Endothelial cell of umbilical vein (primary cell): Measurements from ENCODE around the gene CACNA1E. TPM values are rescaled to one million over a fixed set of nuclear protein-coding genes. Genes with fewer than 3 reads are reported as not detected.

ENCODE experiments used
- BruUV-seq: library from RNA; stranded (reverse); fragments of 400-500 nt; replicated peaks from 2 replicates; lab custom pipeline; 2021; lab: Mats Ljungman, UMichigan
- CTCF ChIA-PET: fragments of 300-600, 350-600 bp; sonication (Branson Sonifier 250); formaldehyde crosslinking; loops from one replicate; lab custom pipeline; 2021; ENCODE audit warnings: antibody characterized with exemption, inconsistent platforms; lab: Charles Lee
- POLR2A ChIA-PET: fragments of 300-600, 350-600 bp; sonication (Branson Sonifier 250); formaldehyde crosslinking; loops from one replicate; lab custom pipeline; 2021; ENCODE audit warnings: antibody characterized with exemption, inconsistent platforms; lab: Charles Lee
- DNase-seq: peaks from one replicate; pipeline ENCODE4 v3.0.0-alpha.2; 2011; ENCODE audit warnings: low read depth, low spot score
- FAIRE-seq: peaks from 2 replicates; lab custom pipeline; 2011; peaks lifted over from hg19 to GRCh38; lab: Jason Lieb, UNC
- H2AFZ ChIP-seq: 2 replicates; pipeline ENCODE4 v1.6.0; 2012; ENCODE audit warnings: low read depth, low read length, control low read depth, inconsistent platforms
- H3K27ac ChIP-seq: 2 replicates; pipeline ENCODE4 v1.5.1; 2011; ENCODE audit warnings: low read depth, mild to moderate bottlenecking, control low read depth, low read length, moderate library complexity; ENCODE audit not compliant: insufficient read depth
- H3K27me3 ChIP-seq, 2 experiments: 2 replicates each; pipeline versions ENCODE4 v1.6.0 to v1.6.1; 2011; ENCODE audit warnings: low read length in 2 of 2, mixed read lengths in 1 of 2; ENCODE audit not compliant: control insufficient read depth in 2 of 2, insufficient read depth in 2 of 2
- H3K36me3 ChIP-seq, 2 experiments: 2 replicates in 1 of 2; 3 replicates in 1 of 2; pipeline ENCODE4 v1.5.1; 2011; ENCODE audit warnings: low read length in 2 of 2, mild to moderate bottlenecking in 1 of 2, moderate library complexity in 1 of 2; ENCODE audit not compliant: control insufficient read depth in 2 of 2, insufficient read depth in 2 of 2; ENCODE audit errors: extremely low read depth in 1 of 2
- H3K4me1 ChIP-seq: 3 replicates; pipeline ENCODE4 v1.5.1; 2011; ENCODE audit warnings: mild to moderate bottlenecking, low read length; ENCODE audit not compliant: control insufficient read depth, insufficient read depth; ENCODE audit errors: extremely low read depth
- H3K4me2 ChIP-seq: 2 replicates; pipeline ENCODE4 v1.6.1; 2011; ENCODE audit warnings: low read length, control low read depth, mixed read lengths; ENCODE audit not compliant: insufficient read depth
- H3K4me3 ChIP-seq, 3 experiments: fragments of 200-600 bp in 1 of 3; sonication (generic), shearing (Covaris generic) in 1 of 3; replicated peaks in 1 of 3; 2 replicates each; pipeline ENCODE4 v1.5.1; 2011 to 2016; ENCODE audit warnings: control low read depth in 3 of 3, low read length in 3 of 3, mild to moderate bottlenecking in 2 of 3, inconsistent platforms in 1 of 3, low read depth in 1 of 3, moderate library complexity in 1 of 3; ENCODE audit not compliant: insufficient read depth in 1 of 3
- H3K79me2 ChIP-seq: 2 replicates; pipeline ENCODE4 v1.6.0; 2012; ENCODE audit warnings: low read length, inconsistent platforms; ENCODE audit not compliant: control insufficient read depth, insufficient read depth
- H3K9ac ChIP-seq: replicated peaks from 2 replicates; pipeline ENCODE3; 2011; ENCODE audit warnings: low read length, control low read depth; ENCODE audit not compliant: insufficient read depth; ENCODE audit errors: extremely low read depth
- H3K9me1 ChIP-seq: replicated peaks from 3 replicates; pipeline ENCODE4 v1.6.0; 2011; ENCODE audit warnings: mild to moderate bottlenecking, low read length; ENCODE audit not compliant: control insufficient read depth, insufficient read depth; ENCODE audit errors: extremely low read depth
- H3K9me3 ChIP-seq: replicated peaks from 2 replicates; pipeline ENCODE4 v1.5.1; 2012; ENCODE audit warnings: low read length, inconsistent platforms; ENCODE audit not compliant: control insufficient read depth, insufficient read depth
- H4K20me1 ChIP-seq: replicated peaks from 2 replicates; pipeline ENCODE3; 2011; ENCODE audit warnings: mild to moderate bottlenecking, low read length; ENCODE audit not compliant: control insufficient read depth, insufficient read depth; ENCODE audit errors: extremely low read depth
- CTCF ChIP-seq, 2 donors: IDR thresholded peaks; 1 replicate in 1 of 2; 2 replicates in 1 of 2; pipeline ENCODE4 v1.5.1; 2011; ENCODE audit warnings: low read length in 2 of 2, mild to moderate bottlenecking in 2 of 2, moderate library complexity in 2 of 2, control low read depth in 1 of 2, inconsistent platforms in 1 of 2, low read depth in 1 of 2; ENCODE audit not compliant: insufficient read depth in 1 of 2; ENCODE audit errors: extremely low read depth in 1 of 2
- EZH2 ChIP-seq: IDR thresholded peaks from 2 replicates; pipeline ENCODE4 v1.6.1; 2012; ENCODE audit warnings: borderline replicate concordance, low read depth, mild to moderate bottlenecking, moderate library complexity, low read length, inconsistent platforms; ENCODE audit not compliant: severe bottlenecking
- FOS ChIP-seq: IDR thresholded peaks from 2 replicates; pipeline ENCODE4 v1.6.1; 2011; ENCODE audit warnings: mild to moderate bottlenecking, low read length, moderate library complexity, borderline replicate concordance; ENCODE audit not compliant: insufficient read depth
- GATA2 ChIP-seq: IDR thresholded peaks from 2 replicates; pipeline ENCODE4 v1.7.0; 2011; ENCODE audit warnings: low read depth, mild to moderate bottlenecking, moderate library complexity, mixed read lengths, low read length; ENCODE audit not compliant: insufficient read length, insufficient read depth
- JUN ChIP-seq: IDR thresholded peaks from 2 replicates; pipeline ENCODE4 v1.6.1; 2011; ENCODE audit warnings: borderline replicate concordance, low read depth; ENCODE audit not compliant: insufficient read length, insufficient read depth
- MAX ChIP-seq: IDR thresholded peaks from 2 replicates; pipeline ENCODE4 v1.6.1; 2011; ENCODE audit not compliant: insufficient read depth, insufficient read length
- MYC ChIP-seq: IDR thresholded peaks from one replicate; pipeline ENCODE4 v1.6.1; 2011; ENCODE audit warnings: mild to moderate bottlenecking, low read depth, low read length
- POLR2A ChIP-seq: IDR thresholded peaks from 2 replicates; pipeline ENCODE4 v1.6.1; 2012; ENCODE audit warnings: low read depth, mild to moderate bottlenecking, control low read depth, low read length
- POLR2AphosphoS5 ChIP-seq: IDR thresholded peaks from 2 replicates; pipeline ENCODE4 v1.6.1; 2012; ENCODE audit warnings: low read depth, mild to moderate bottlenecking, control low read depth, low read length, moderate library complexity; ENCODE audit not compliant: insufficient read depth
- dilution Hi-C: fragments of 300-500 bp; cut with MboI; formaldehyde crosslinking; loops from one replicate; pipeline ENCODE4 v1.15.0; 2019; ENCODE audit warnings: low sequenced_read_pairs; ENCODE audit not compliant: extremely low pct_ligation_motif_present
- intact Hi-C: fragments of 100-400 bp; cut with micrococcal nuclease; formaldehyde crosslinking; loops from one replicate; pipeline ENCODE4 v1.10.0; 2022
- polyA plus RNA-seq, 4 experiments: library from polyadenylated mRNA; depleted of rRNA in 3 of 4; stranded (reverse) in 3 of 4; unstranded in 1 of 4; fragments of >200 nt; gene quantifications; 2 replicates each; pipeline versions ENCODE4 v1.2.1 to v1.2.3, GENCODE V29; 2011 to 2012; ENCODE audit warnings: missing spikeins in 1 of 4
- total RNA-seq: library from RNA; stranded (reverse); gene quantifications from 2 replicates; pipeline ENCODE4 v1.2.3, GENCODE V29; 2021

Gene CACNA1E
- total and polyA plus RNA-seq, 2 donors (not counting 3 experiments of a cell fraction or from before 2014, with no cell fraction given): not detected

- Histone ChIP-seq H3K4me2 (no peak overlapping the region), H3K27me3 (no peaks in the 10 kb centered on the region), H4K20me1 (no peaks in the 10 kb centered on the region), H3K4me1 (no peaks in the 10 kb centered on the region), H3K36me3 (no peaks in the 10 kb centered on the region), H3K9me3 (no peaks in the 10 kb centered on the region), H2AFZ (no peak overlapping the region), H3K9me1 (no peaks in the 10 kb centered on the region), H3K4me3 (no peak overlapping the region), H3K79me2 (no peaks in the 10 kb centered on the region), H3K9ac (no peak overlapping the region), H3K27ac (no peak overlapping the region)
- FAIRE-seq: no peak
- intact Hi-C loops (no loop called here), dilution Hi-C loops (no loop called here)
- DNase-seq: no peak
- ChIA-PET POLR2A (no interaction called here), CTCF (no interaction called here)
- BruUV-seq: no TSS peak
- TF ChIP-seq EZH2: no peak
- TF ChIP-seq POLR2A: no peak
- no peak for TF ChIP-seq CTCF (IDR thresholded peaks at IDR 0.05; ENCODE audit: extremely low read depth in 1 of 2, insufficient read depth in 1 of 2, low read depth in 1 of 2, low read length in 2 of 2)
- no peak for TF ChIP-seq POLR2AphosphoS5
- no peak for TF ChIP-seq MAX
- TF ChIP-seq MYC: no peak
- TF ChIP-seq GATA2: no peak
- TF ChIP-seq JUN: no peak
- TF ChIP-seq FOS: no peak
Measured at GRCh38 chr1:181458419-181458818, 24.9 kb upstream of the CACNA1E start.
